ENCODE results near the gene RPS6KA3. TPM values are rescaled to one million over a fixed set of nuclear protein-coding genes. Genes with fewer than 3 reads are reported as not detected.

The RPS6KA3 gene
- total and polyA plus RNA-seq, 9 of the 15 experiments (the other 6 are each of a cell fraction or from before 2014, with no cell fraction given): 10.9 to 61.9 (median 37.4) TPM

- no peaks in the 10 kb centered on the region for H4K20me1 ChIP-seq (replicated peaks; ENCODE audit: control insufficient read depth, insufficient read depth, low read length)
- no peaks in the 10 kb centered on the region for H3K9me1 ChIP-seq (ENCODE audit: control insufficient read depth, insufficient read depth, low read length)
- no peaks in the 10 kb centered on the region for H3K9me3 ChIP-seq (replicated peaks; ENCODE audit: control insufficient read depth, insufficient read depth, low read depth, low read length)
- peaks cover 29% of the 10 kb centered on the region for H3K79me2 ChIP-seq (ENCODE audit: control insufficient read depth, insufficient read depth, low read length)
- ATAC-seq (no peak), DNase-seq (ENCODE audit: extremely low read depth in 1 of 4, low spot score in 3 of 4) (no peak), FAIRE-seq (no peak)
- ChIA-PET CTCF (ENCODE audit: low intra/inter-chr PET ratio) (no interaction called here), POLR2A (interaction anchor here (0.6 kb wide), 1 partner anchor 15 kb away, joined by 3 read pairs; no protein-coding TSS in a partner anchor)
- H3K4me2 ChIP-seq (ENCODE audit: insufficient read depth, low read length): no peak overlapping the region
- H3K36me3 ChIP-seq (ENCODE audit: control insufficient read depth, insufficient read depth, low read length): peaks cover 18% of the 10 kb centered on the region; the same call in 2 of the 3 replicates
- BruUV-seq (replicated peaks): no TSS peak
- in situ Hi-C loops (cut with MboI) (no loop called here), intact Hi-C loops (cut with micrococcal nuclease) (no loop called here)
- TF ChIP-seq ATF7 (IDR thresholded peaks at IDR 0.05): no peak
- TF ChIP-seq THRAP3 (IDR thresholded peaks at IDR 0.05; ENCODE audit: borderline replicate concordance): no peak
- TF ChIP-seq TSC22D4 (tag; IDR thresholded peaks at IDR 0.05): no peak
- no peak for TF ChIP-seq GTF2E2 (tag; IDR thresholded peaks at IDR 0.05)
- TF ChIP-seq ZBTB12 (CRISPR knock-in tag; IDR thresholded peaks at IDR 0.05): no peak
- no peak for TF ChIP-seq EZH2 (IDR thresholded peaks at IDR 0.05; ENCODE audit: borderline replicate concordance, low read depth, low read length)
- no peak overlapping the region for H3K27ac ChIP-seq (ENCODE audit: extremely low read depth, low read depth, low read length)
- H2AFZ ChIP-seq (ENCODE audit: low read depth, low read length): no peak overlapping the region
- H3K9ac ChIP-seq (ENCODE audit: insufficient read depth in 1 of 2, low read depth in 2 of 2, low read length in 2 of 2): no peak overlapping the region
- no peak overlapping the region for H3K4me3 ChIP-seq
- H3K4me1 ChIP-seq (replicated peaks in 1 of 2; ENCODE audit: control insufficient read depth in 2 of 2, insufficient read depth in 2 of 2, low read length in 2 of 2): no peaks in the 10 kb centered on the region
- 98% methylated on average over 4 of the region's 6 CpGs for WGBS (ENCODE audit: insufficient coverage, low coverage, missing lambda C conversion rate)
- H3K27me3 ChIP-seq (ENCODE audit: control insufficient read depth in 2 of 2, insufficient read depth in 2 of 2, low read length in 2 of 2): no peaks in the 10 kb centered on the region
These were observed 54.1 kb downstream of the RPS6KA3 start for GRCh38 chrX:20212486-20213089.
